Stomach (tissue), 4 donors: ENCODE measurements around the gene EIF1.

Experiments used
- EP300 ChIP-seq: sonication (generic); formaldehyde crosslinking; IDR thresholded peaks from one replicate; pipeline ENCODE4 v1.6.1; 2017; ENCODE audit warnings: antibody characterized with exemption
- POLR2A ChIP-seq, 4 donors: fragments of 450-650 bp; IDR thresholded peaks; one replicate each; pipeline ENCODE4 v1.6.1; 2016; ENCODE audit warnings: antibody characterized with exemption in 4 of 4, control low read depth in 2 of 4, mild to moderate bottlenecking in 1 of 4, moderate library complexity in 1 of 4
- POLR2AphosphoS5 ChIP-seq, 3 donors: sonication (generic); formaldehyde crosslinking; IDR thresholded peaks; one replicate each; pipeline ENCODE4 v1.6.1; 2016; ENCODE audit warnings: antibody characterized with exemption in 3 of 3
- TF ChIP-seq, protein P1 (sequence below), 7 experiments: fragments of 450-650 bp in 4 of 7; fragments of 200-600 bp in 3 of 7; sonication (generic) in 3 of 7; IDR thresholded peaks; one replicate each; pipeline ENCODE4 v1.5.1; 2016 to 2019; ENCODE audit warnings: antibody characterized with exemption in 7 of 7, control low read depth in 2 of 7, mild to moderate bottlenecking in 1 of 7

DNA sequence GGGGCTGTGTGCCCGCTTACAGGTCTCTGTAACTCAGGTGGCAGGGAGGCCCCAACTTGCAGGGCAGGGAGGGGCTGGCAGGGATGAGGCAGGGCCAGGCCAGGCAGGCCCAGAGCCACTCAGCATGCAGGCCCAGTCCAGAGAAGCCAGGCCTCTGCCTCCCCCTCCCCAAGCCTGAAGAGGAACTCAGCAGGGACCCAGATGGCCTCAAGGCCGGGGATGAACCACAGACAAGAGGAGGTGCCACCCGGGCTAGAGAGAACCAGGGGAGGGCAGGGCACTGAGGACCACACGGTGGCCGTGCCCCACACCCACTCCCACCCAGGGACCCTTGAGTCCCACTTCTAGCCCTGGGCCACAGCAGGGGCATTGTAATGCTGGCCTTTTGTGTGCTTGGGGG, 29.8 kb upstream of the EIF1 start:
- TF ChIP-seq, protein P1, sequence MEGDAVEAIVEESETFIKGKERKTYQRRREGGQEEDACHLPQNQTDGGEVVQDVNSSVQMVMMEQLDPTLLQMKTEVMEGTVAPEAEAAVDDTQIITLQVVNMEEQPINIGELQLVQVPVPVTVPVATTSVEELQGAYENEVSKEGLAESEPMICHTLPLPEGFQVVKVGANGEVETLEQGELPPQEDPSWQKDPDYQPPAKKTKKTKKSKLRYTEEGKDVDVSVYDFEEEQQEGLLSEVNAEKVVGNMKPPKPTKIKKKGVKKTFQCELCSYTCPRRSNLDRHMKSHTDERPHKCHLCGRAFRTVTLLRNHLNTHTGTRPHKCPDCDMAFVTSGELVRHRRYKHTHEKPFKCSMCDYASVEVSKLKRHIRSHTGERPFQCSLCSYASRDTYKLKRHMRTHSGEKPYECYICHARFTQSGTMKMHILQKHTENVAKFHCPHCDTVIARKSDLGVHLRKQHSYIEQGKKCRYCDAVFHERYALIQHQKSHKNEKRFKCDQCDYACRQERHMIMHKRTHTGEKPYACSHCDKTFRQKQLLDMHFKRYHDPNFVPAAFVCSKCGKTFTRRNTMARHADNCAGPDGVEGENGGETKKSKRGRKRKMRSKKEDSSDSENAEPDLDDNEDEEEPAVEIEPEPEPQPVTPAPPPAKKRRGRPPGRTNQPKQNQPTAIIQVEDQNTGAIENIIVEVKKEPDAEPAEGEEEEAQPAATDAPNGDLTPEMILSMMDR (IDR thresholded peaks at IDR 0.05), result no peak
- TF ChIP-seq POLR2A (IDR thresholded peaks at IDR 0.05), result no peak
- TF ChIP-seq EP300, result no peak
- TF ChIP-seq POLR2AphosphoS5 (IDR thresholded peaks at IDR 0.05), result no peak
